ENCODE data around the gene CPT1B. TPM values are rescaled to one million over a fixed set of nuclear protein-coding genes. Genes with fewer than 3 reads are reported as not detected.

The CPT1B gene
- total and polyA plus RNA-seq, 2 experiments from 2014 or later = 5.6 to 14.4 TPM

DNA sequence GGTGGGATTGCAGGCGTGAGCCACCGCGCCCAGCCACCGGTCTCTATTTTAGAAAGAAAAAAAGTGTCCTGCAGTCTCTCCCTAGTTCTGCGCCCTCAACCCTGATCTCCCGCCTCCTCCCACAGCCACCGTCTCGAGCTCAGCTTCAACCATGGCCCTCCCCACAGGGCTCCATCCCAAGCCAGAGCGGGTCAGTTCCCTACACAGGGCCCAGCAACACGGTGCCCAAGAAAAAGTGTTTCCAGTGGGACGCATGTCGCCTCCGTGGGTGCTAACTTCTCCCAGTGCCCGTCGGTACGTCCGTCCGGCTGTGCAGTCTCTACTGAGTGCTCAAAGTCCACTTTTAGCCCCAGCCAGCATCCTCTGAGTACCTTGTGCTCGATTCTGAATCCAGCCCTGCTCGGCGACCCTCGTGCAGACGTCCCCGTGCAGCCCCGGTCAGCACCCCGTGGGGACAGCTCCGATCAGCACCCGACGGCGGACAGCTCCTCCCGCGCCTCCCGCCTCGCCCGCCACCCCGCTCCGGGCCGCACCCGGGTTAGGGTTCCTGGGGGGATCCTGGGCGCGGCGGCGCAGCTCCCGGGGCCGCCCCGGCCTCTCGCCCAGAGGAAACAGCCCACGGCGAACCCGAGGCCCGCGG lies 21.7 kb upstream of the CPT1B start (continued):
- TF ChIP-seq, protein P1, sequence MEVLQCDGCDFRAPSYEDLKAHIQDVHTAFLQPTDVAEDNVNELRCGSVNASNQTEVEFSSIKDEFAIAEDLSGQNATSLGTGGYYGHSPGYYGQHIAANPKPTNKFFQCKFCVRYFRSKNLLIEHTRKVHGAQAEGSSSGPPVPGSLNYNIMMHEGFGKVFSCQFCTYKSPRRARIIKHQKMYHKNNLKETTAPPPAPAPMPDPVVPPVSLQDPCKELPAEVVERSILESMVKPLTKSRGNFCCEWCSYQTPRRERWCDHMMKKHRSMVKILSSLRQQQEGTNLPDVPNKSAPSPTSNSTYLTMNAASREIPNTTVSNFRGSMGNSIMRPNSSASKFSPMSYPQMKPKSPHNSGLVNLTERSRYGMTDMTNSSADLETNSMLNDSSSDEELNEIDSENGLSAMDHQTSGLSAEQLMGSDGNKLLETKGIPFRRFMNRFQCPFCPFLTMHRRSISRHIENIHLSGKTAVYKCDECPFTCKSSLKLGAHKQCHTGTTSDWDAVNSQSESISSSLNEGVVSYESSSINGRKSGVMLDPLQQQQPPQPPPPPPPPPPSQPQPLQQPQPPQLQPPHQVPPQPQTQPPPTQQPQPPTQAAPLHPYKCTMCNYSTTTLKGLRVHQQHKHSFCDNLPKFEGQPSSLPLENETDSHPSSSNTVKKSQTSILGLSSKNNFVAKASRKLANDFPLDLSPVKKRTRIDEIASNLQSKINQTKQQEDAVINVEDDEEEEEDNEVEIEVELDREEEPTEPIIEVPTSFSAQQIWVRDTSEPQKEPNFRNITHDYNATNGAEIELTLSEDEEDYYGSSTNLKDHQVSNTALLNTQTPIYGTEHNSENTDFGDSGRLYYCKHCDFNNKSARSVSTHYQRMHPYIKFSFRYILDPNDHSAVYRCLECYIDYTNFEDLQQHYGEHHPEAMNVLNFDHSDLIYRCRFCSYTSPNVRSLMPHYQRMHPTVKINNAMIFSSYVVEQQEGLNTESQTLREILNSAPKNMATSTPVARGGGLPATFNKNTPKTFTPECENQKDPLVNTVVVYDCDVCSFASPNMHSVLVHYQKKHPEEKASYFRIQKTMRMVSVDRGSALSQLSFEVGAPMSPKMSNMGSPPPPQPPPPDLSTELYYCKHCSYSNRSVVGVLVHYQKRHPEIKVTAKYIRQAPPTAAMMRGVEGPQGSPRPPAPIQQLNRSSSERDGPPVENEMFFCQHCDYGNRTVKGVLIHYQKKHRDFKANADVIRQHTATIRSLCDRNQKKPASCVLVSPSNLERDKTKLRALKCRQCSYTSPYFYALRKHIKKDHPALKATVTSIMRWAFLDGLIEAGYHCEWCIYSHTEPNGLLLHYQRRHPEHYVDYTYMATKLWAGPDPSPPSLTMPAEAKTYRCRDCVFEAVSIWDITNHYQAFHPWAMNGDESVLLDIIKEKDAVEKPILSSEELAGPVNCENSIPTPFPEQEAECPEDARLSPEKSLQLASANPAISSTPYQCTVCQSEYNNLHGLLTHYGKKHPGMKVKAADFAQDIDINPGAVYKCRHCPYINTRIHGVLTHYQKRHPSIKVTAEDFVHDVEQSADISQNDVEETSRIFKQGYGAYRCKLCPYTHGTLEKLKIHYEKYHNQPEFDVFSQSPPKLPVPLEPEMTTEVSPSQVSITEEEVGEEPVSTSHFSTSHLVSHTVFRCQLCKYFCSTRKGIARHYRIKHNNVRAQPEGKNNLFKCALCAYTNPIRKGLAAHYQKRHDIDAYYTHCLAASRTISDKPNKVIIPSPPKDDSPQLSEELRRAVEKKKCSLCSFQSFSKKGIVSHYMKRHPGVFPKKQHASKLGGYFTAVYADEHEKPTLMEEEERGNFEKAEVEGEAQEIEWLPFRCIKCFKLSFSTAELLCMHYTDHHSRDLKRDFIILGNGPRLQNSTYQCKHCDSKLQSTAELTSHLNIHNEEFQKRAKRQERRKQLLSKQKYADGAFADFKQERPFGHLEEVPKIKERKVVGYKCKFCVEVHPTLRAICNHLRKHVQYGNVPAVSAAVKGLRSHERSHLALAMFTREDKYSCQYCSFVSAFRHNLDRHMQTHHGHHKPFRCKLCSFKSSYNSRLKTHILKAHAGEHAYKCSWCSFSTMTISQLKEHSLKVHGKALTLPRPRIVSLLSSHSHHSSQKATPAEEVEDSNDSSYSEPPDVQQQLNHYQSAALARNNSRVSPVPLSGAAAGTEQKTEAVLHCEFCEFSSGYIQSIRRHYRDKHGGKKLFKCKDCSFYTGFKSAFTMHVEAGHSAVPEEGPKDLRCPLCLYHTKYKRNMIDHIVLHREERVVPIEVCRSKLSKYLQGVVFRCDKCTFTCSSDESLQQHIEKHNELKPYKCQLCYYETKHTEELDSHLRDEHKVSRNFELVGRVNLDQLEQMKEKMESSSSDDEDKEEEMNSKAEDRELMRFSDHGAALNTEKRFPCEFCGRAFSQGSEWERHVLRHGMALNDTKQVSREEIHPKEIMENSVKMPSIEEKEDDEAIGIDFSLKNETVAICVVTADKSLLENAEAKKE (CRISPR knock-in tag; IDR thresholded peaks at IDR 0.05) = no peak
- TF ChIP-seq NANOG (IDR thresholded peaks at IDR 0.05; ENCODE audit: borderline replicate concordance) = no peak
- no peak for TF ChIP-seq ZNF114 (CRISPR knock-in tag; IDR thresholded peaks at IDR 0.05)
- no peak for TF ChIP-seq JUNB (IDR thresholded peaks at IDR 0.05; ENCODE audit: unreplicated experiment)
- no peak for TF ChIP-seq EZH2 (IDR thresholded peaks at IDR 0.05; ENCODE audit: low read depth, unreplicated experiment)
- no peak for TF ChIP-seq POLR2AphosphoS5 (IDR thresholded peaks at IDR 0.05; ENCODE audit: low read depth)
- TF ChIP-seq ZNF331 (CRISPR knock-in tag; IDR thresholded peaks at IDR 0.05; ENCODE audit: low read depth) = no peak
- TF ChIP-seq, protein P2, sequence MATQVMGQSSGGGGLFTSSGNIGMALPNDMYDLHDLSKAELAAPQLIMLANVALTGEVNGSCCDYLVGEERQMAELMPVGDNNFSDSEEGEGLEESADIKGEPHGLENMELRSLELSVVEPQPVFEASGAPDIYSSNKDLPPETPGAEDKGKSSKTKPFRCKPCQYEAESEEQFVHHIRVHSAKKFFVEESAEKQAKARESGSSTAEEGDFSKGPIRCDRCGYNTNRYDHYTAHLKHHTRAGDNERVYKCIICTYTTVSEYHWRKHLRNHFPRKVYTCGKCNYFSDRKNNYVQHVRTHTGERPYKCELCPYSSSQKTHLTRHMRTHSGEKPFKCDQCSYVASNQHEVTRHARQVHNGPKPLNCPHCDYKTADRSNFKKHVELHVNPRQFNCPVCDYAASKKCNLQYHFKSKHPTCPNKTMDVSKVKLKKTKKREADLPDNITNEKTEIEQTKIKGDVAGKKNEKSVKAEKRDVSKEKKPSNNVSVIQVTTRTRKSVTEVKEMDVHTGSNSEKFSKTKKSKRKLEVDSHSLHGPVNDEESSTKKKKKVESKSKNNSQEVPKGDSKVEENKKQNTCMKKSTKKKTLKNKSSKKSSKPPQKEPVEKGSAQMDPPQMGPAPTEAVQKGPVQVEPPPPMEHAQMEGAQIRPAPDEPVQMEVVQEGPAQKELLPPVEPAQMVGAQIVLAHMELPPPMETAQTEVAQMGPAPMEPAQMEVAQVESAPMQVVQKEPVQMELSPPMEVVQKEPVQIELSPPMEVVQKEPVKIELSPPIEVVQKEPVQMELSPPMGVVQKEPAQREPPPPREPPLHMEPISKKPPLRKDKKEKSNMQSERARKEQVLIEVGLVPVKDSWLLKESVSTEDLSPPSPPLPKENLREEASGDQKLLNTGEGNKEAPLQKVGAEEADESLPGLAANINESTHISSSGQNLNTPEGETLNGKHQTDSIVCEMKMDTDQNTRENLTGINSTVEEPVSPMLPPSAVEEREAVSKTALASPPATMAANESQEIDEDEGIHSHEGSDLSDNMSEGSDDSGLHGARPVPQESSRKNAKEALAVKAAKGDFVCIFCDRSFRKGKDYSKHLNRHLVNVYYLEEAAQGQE (IDR thresholded peaks at IDR 0.05; ENCODE audit: unreplicated experiment) = peak; percentile 94
- TF ChIP-seq STAT1 (IDR thresholded peaks at IDR 0.05; ENCODE audit: unreplicated experiment) = no peak

Data from GM23338 (cell line).